OCI-LY3 (cell line): ENCODE data around the gene SLPI.

Experiments
- H2AFZ ChIP-seq: fragments of 200-600, 300-600 bp; shearing (Covaris generic); 2 replicates; pipeline ENCODE4 v1.6.0; 2014; ENCODE audit warnings: antibody characterized with exemption, low read depth, low read length
- H3K27ac ChIP-seq: fragments of 200-600, 300-600 bp; sonication (generic); 2 replicates; pipeline ENCODE4 v1.5.1; 2014; ENCODE audit warnings: mild to moderate bottlenecking, low read length, moderate library complexity, mixed read lengths
- H3K27me3 ChIP-seq: fragments of 200-600, 300-600 bp; sonication (generic); 2 replicates; pipeline ENCODE4 v1.6.1; 2014; ENCODE audit warnings: low read depth, low read length, mixed read lengths
- H3K36me3 ChIP-seq: fragments of 200-600, 300-600 bp; sonication (generic); replicated peaks from 2 replicates; pipeline ENCODE3; 2014; ENCODE audit warnings: low read depth, low read length, mixed read lengths
- H3K4me1 ChIP-seq: fragments of 300-600, 200-600 bp; sonication (generic); 2 replicates; pipeline ENCODE4 v1.6.1; 2014; ENCODE audit warnings: low read length, mixed read lengths
- H3K4me2 ChIP-seq: fragments of 200-600, 300-600 bp; sonication (generic); 2 replicates; pipeline ENCODE4 v1.6.1; 2014; ENCODE audit warnings: low read length, mixed read lengths
- H3K4me3 ChIP-seq: fragments of 300-600, 200-600 bp; sonication (generic); 2 replicates; pipeline ENCODE4 v1.5.1; 2014; ENCODE audit warnings: antibody characterized with exemption, mild to moderate bottlenecking, low read length, moderate library complexity
- H3K79me2 ChIP-seq: fragments of 300-600, 200-600 bp; shearing (Covaris generic); 2 replicates; pipeline ENCODE4 v1.6.1; 2014; ENCODE audit warnings: mild to moderate bottlenecking, low read length, mixed read lengths
- H3K9ac ChIP-seq: fragments of 300-600, 200-600 bp; shearing (Covaris generic); 2 replicates; pipeline ENCODE4 v1.6.0; 2014; ENCODE audit warnings: mild to moderate bottlenecking, low read length, moderate library complexity
- H3K9me3 ChIP-seq: fragments of 200-600, 300-600 bp; shearing (Covaris generic); 2 replicates; pipeline ENCODE4 v1.6.1; 2014; ENCODE audit warnings: low read length, mixed read lengths; ENCODE audit not compliant: insufficient read depth
- H4K20me1 ChIP-seq: fragments of 200-600, 300-600 bp; sonication (generic); 2 replicates; pipeline ENCODE4 v1.6.1; 2016; ENCODE audit warnings: low read length, mixed read lengths; ENCODE audit not compliant: insufficient read depth
- CTCF ChIP-seq: fragments of 200-600, 300-600 bp; sonication (generic); IDR thresholded peaks from 2 replicates; pipeline ENCODE4 v1.5.1; 2014; ENCODE audit warnings: antibody characterized with exemption, low read length, low read depth
- EZH2phosphoT487 ChIP-seq: fragments of 200-600 bp; shearing (Covaris generic); IDR thresholded peaks from 2 replicates; pipeline ENCODE4 v1.6.1; 2018; ENCODE audit warnings: antibody characterized with exemption, mixed run types, low read depth

Gene SLPI

GRCh38 chr20:45299786-45300185, 45.4 kb upstream of the SLPI start:
- Histone ChIP-seq H3K79me2 (no peaks in the 10 kb centered on the region), H4K20me1 (no peaks in the 10 kb centered on the region), H3K4me1 (peaks cover 14% of the 10 kb centered on the region), H3K9ac (no peak overlapping the region), H3K27me3 (no peaks in the 10 kb centered on the region), H3K4me2 (no peak overlapping the region), H3K4me3 (no peak overlapping the region), H3K36me3 (no peaks in the 10 kb centered on the region), H2AFZ (no peak overlapping the region), H3K27ac (no peak overlapping the region), H3K9me3 (no peaks in the 10 kb centered on the region)
- no peak for TF ChIP-seq CTCF
- TF ChIP-seq EZH2phosphoT487 = no peak

- H3K9ac ChIP-seq = no peak overlapping the region
- H3K27ac ChIP-seq = no peak overlapping the region
Measured at GRCh38 chr20:45297786-45298497, 43.6 kb upstream of the SLPI start.

GRCh38 chr20:45294659-45295058, 40.3 kb upstream of the SLPI start:
- TF ChIP-seq CTCF = no peak
- no peak for TF ChIP-seq EZH2phosphoT487
- H3K9ac ChIP-seq = no peak overlapping the region
- H3K27me3 ChIP-seq = peaks cover 13% of the 10 kb centered on the region
- no peak overlapping the region for H3K4me2 ChIP-seq
- no peaks in the 10 kb centered on the region for H4K20me1 ChIP-seq
- 0 out of 2 replicates have a peak, but pooled peaks cover 3% of the 10 kb centered on the region for H3K9me3 ChIP-seq
- H3K4me3 ChIP-seq = no peak overlapping the region
- no peaks in the 10 kb centered on the region for H3K36me3 ChIP-seq
- no peak overlapping the region for H2AFZ ChIP-seq
- H3K27ac ChIP-seq = no peak overlapping the region
- H3K79me2 ChIP-seq = no peaks in the 10 kb centered on the region
- peaks cover 18% of the 10 kb centered on the region for H3K4me1 ChIP-seq

More at GRCh38 chr20:45297786-45298497, 43.6 kb upstream of the SLPI start:
- Histone ChIP-seq H3K36me3 (no peaks in the 10 kb centered on the region), H4K20me1 (no peaks in the 10 kb centered on the region), H2AFZ (no peak overlapping the region), H3K4me1 (peaks cover 14% of the 10 kb centered on the region), H3K9me3 (0 out of 2 replicates have a peak, but pooled peaks cover 3% of the 10 kb centered on the region), H3K79me2 (no peaks in the 10 kb centered on the region), H3K4me3 (no peak overlapping the region), H3K4me2 (no peak overlapping the region), H3K27me3 (no peaks in the 10 kb centered on the region)
- no peak for TF ChIP-seq CTCF
- no peak for TF ChIP-seq EZH2phosphoT487

GRCh38 chr20:45294003-45294368, 39.6 kb upstream of the SLPI start:
- no peak overlapping the region for H3K9ac ChIP-seq
- peaks cover 18% of the 10 kb centered on the region for H3K4me1 ChIP-seq
- H2AFZ ChIP-seq = no peak overlapping the region
- no peak overlapping the region for H3K4me2 ChIP-seq
- TF ChIP-seq EZH2phosphoT487 = no peak
- no peak for TF ChIP-seq CTCF
- H3K4me3 ChIP-seq = no peak overlapping the region
- peaks cover 14% of the 10 kb centered on the region for H3K27me3 ChIP-seq
- H3K36me3 ChIP-seq = no peaks in the 10 kb centered on the region
- no peaks in the 10 kb centered on the region for H4K20me1 ChIP-seq
- no peak overlapping the region for H3K27ac ChIP-seq
- 0 out of 2 replicates have a peak, but pooled peaks cover 3% of the 10 kb centered on the region for H3K9me3 ChIP-seq
- no peaks in the 10 kb centered on the region for H3K79me2 ChIP-seq
